ENCODE results near the gene KIAA0232. TPM values are rescaled to one million over a fixed set of nuclear protein-coding genes. Genes with fewer than 3 reads are reported as not detected.
"Not testable (repeated sequence)": the region's sequence is repeated elsewhere in the genome, so short reads cannot be mapped to it uniquely, and the experiment has no call there.

The KIAA0232 gene
- total RNA-seq, 4 donors from 2014 or later = 27.6 to 34.1 (median 32.7) TPM

- H3K9me3 ChIP-seq = no peaks in the 10 kb centered on the region
- no peaks in the 10 kb centered on the region for H3K27me3 ChIP-seq
- H3K4me3 ChIP-seq = no peak overlapping the region
- H3K36me3 ChIP-seq = peaks cover 7% of the 10 kb centered on the region
- WGBS = 77% methylated on average over 4 of the region's 4 CpGs
- no peak for DNase-seq (ENCODE audit: low spot score in 2 of 2)
- H3K4me1 ChIP-seq = peaks cover 16% of the 10 kb centered on the region
- no peak overlapping the region for H3K27ac ChIP-seq
- TF ChIP-seq CTCF (IDR thresholded peaks at IDR 0.05) (no peak), POLR2A (IDR thresholded peaks at IDR 0.05) (no peak), EP300 (IDR thresholded peaks at IDR 0.05) (no peak), POLR2AphosphoS5 (IDR thresholded peaks at IDR 0.05) (no peak)
These were observed 11.7 kb downstream of the KIAA0232 start for GRCh38 chr4:6794189-6794588.

- Histone ChIP-seq H3K4me3 (no peak overlapping the region), H3K9me3 (no peaks in the 10 kb centered on the region), H3K36me3 (no peaks in the 10 kb centered on the region), H3K27ac (no peak overlapping the region), H3K4me1 (peaks cover 13% of the 10 kb centered on the region), H3K27me3 (no peaks in the 10 kb centered on the region)
- DNase-seq (ENCODE audit: low spot score in 2 of 2) = no peak
- 97% methylated on average over 8 of the region's 8 CpGs for WGBS
- TF ChIP-seq POLR2A (IDR thresholded peaks at IDR 0.05) = no peak
- no peak for TF ChIP-seq POLR2AphosphoS5 (IDR thresholded peaks at IDR 0.05)
- TF ChIP-seq CTCF (IDR thresholded peaks at IDR 0.05) = no peak
- TF ChIP-seq EP300 (IDR thresholded peaks at IDR 0.05) = no peak
These were observed 13.3 kb downstream of the KIAA0232 start for GRCh38 chr4:6795821-6796220.

- H3K9me3 ChIP-seq; H3K27me3 ChIP-seq; DNase-seq (ENCODE audit: low spot score in 2 of 2); H3K27ac ChIP-seq; H3K4me3 ChIP-seq; H3K36me3 ChIP-seq: not testable (repeated sequence)
- peaks cover 13% of the 10 kb centered on the region for H3K4me1 ChIP-seq
- 98% methylated on average over 4 of the region's 4 CpGs for WGBS
These were observed 14.8 kb downstream of the KIAA0232 start for GRCh38 chr4:6797368-6797767.

- no peaks in the 10 kb centered on the region for H3K9me3 ChIP-seq
- H3K27me3 ChIP-seq = no peaks in the 10 kb centered on the region
- 94% methylated on average over 3 of the region's 3 CpGs for WGBS
- no peak overlapping the region for H3K4me3 ChIP-seq
- TF ChIP-seq EP300 (IDR thresholded peaks at IDR 0.05) (no peak), CTCF (IDR thresholded peaks at IDR 0.05) (no peak), POLR2A (IDR thresholded peaks at IDR 0.05) (no peak), POLR2AphosphoS5 (IDR thresholded peaks at IDR 0.05) (no peak)
- peaks cover 11% of the 10 kb centered on the region for H3K4me1 ChIP-seq
- no peak for DNase-seq (ENCODE audit: low spot score in 2 of 2)
- H3K36me3 ChIP-seq = no peaks in the 10 kb centered on the region
- no peak overlapping the region for H3K27ac ChIP-seq
These were observed 16.6 kb downstream of the KIAA0232 start for GRCh38 chr4:6799091-6799490.

GRCh38 chr4:6802025-6802424 is 19.5 kb downstream of the KIAA0232 start:
- H3K36me3 ChIP-seq = no peaks in the 10 kb centered on the region
- DNase-seq (ENCODE audit: low spot score in 2 of 2) = no peak
- 95% methylated on average over 8 of the region's 8 CpGs for WGBS
- no peak for TF ChIP-seq POLR2A (IDR thresholded peaks at IDR 0.05)
- no peak for TF ChIP-seq CTCF (IDR thresholded peaks at IDR 0.05)
- no peak for TF ChIP-seq EP300 (IDR thresholded peaks at IDR 0.05)
- no peak for TF ChIP-seq POLR2AphosphoS5 (IDR thresholded peaks at IDR 0.05)
- no peaks in the 10 kb centered on the region for H3K9me3 ChIP-seq
- no peak overlapping the region for H3K27ac ChIP-seq
- H3K27me3 ChIP-seq = no peaks in the 10 kb centered on the region
- no peak overlapping the region for H3K4me3 ChIP-seq
- H3K4me1 ChIP-seq = peaks cover 1% of the 10 kb centered on the region

GRCh38 chr4:6802626-6803025 is 20.1 kb downstream of the KIAA0232 start:
- H3K9me3 ChIP-seq = no peaks in the 10 kb centered on the region
- H3K27me3 ChIP-seq = no peaks in the 10 kb centered on the region
- H3K4me1 ChIP-seq = peaks cover 7% of the 10 kb centered on the region
- no peak for TF ChIP-seq POLR2AphosphoS5 (IDR thresholded peaks at IDR 0.05)
- TF ChIP-seq CTCF (IDR thresholded peaks at IDR 0.05) = no peak
- no peak for TF ChIP-seq POLR2A (IDR thresholded peaks at IDR 0.05)
- no peak for TF ChIP-seq EP300 (IDR thresholded peaks at IDR 0.05)
- no peaks in the 10 kb centered on the region for H3K36me3 ChIP-seq
- DNase-seq (ENCODE audit: low spot score in 2 of 2) = no peak
- no peak overlapping the region for H3K4me3 ChIP-seq
- WGBS = 81% methylated on average over 2 of the region's 2 CpGs
- no peak overlapping the region for H3K27ac ChIP-seq

All from suprapubic skin (tissue), 4 donors.